CD4-positive, alpha-beta T cell treated with Interleukin-15 for 1 hour (primary cell): ENCODE data around the gene ZBTB24.
"Not testable (repeated sequence)": the region's sequence is repeated elsewhere in the genome, so short reads cannot be mapped to it uniquely, and the experiment has no call there.

Experiments used
- DNase-seq: peaks from one replicate; pipeline ENCODE4 v3.0.0-alpha.2; 2020

ZBTB24 gene

DNA sequence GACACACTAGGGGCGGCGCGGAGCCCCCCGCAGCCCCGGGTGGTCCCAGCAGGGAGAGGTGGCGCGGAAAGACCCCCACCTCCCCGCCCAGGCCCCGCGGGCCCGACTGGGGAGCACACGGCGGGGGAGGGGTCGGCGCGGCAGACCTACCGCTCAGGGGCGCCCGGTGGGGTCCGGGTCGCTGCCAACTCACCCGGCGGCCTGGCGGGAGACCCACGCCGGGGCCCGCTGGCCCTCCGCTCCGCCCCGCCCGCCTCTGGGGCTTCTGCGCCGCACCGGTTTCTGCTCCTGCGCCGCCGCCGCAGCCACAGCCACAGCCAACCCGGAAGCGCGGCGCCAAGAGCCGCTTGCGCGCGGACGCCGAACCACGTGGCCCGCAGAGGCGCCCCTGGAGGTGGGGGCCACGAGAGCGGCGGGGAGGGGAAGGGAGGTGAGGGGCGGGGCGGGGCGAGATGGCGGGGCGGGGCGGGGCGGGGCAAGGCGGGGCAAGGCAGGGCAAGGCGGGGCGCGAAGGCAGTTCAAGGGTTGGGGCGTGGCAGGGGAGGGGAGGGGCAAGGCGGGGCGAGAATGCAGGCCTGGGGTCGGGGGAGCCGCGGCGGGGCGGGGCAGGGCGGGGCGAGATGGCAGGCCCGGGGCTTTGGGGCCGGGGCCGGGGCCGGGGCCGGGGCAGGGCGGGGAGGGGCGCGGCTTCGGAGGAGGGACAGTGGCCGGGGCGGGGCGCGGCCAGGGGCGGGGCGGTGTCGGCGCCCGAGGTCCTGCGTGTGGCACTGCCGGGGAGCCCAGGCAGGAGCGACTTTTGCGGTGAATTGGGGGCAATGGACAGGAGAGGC lies at the start of gene ZBTB24:
Gene ZBTB24 (minus strand): TSS at position 315 of the 830 bp plus-strand sequence. CDS start 1,193 bp downstream, outside the sequence.
- DNase-seq, result peak; percentile 93

DNA sequence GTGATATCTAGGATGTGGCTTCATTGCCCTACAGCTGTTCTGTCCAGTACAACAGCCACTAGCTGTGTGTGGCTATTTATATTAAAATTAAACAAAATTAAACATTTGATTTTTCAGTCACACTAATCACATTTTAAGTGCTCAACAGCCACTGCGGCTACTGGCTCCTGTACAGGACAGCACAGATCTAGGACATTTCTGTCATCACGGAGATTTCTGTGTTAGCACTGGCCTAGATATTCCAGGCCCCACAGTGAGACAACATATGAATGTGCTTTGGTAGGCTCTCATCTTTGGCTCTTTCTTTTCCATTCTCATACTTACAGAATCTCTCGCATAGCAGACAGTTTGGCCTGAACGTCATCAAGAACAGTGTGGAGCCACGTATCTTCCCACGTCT lies 48.4 kb upstream of the ZBTB24 start:
- no peak for DNase-seq

DNA sequence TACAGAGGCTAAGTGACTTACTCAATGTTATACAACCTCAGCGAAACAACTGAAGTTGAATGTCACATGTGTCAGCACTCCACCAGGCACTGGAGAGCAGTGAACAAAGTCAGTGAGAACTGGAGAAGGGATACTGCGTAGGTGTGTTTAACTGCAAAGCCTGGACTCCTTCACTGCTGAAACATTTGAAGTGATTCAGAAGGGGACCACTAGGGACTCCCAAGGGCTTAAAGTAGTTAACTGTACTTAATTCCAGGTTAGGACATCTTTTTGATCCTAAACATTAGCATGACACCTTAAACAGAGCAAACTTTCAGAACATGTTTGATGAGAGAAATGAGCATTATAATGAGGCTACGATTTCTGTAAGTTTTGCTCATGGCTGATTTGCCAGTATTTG lies 45.0 kb upstream of the ZBTB24 start:
- no peak for DNase-seq

DNA sequence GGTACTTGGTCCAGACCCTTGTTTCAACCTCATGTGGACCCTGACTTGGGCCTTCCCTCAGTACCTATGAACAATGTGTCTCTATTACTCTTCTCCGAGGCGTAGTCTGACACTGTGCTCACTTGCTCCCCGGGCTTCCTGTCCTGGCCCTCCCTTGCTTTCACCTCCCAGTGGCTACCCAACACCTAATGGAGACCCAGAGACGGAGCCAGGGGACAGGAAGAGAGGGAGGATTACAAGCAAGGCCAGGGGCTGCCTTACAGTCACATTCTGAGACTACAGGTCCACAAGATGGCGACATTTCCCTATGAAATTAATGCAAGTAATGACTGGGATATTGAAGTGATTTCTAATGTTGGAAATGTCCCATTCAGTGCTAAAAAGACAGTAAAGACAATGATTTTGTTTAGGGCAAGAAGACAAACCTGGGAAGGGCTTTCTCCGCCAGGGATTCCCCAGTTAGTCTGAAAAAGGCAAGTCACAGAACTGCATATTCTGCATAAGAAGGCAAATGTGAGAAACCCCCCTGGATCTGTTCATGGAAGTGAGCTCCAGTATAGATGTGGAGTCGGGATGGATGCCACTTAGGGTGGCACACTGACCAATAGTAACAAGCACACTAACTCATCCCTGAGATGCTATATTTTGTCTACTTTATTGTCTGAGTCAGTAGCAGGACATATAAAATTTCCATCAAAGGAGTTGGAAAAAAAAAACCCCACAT lies 44.0 kb upstream of the ZBTB24 start:
- DNase-seq, result peak; percentile 42

DNA sequence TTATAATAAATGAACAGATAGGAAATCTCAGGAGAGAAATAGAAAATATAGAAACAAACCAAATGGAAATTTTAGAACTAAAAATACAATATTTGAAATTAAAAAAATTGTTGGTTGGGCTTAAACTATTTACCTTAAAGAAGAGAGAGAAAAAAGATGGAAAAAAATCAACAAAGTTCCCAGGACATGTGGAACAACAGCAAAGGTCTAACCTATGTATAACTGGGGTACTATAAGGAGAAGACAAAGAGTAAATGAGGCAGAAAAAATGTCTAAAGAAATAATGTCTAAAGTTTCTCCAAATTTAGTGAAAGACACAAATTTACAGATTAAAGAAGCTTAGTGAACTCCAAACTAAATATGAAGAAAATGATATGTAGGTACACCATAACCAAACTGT lies 41.1 kb upstream of the ZBTB24 start:
- DNase-seq, result no peak

DNA sequence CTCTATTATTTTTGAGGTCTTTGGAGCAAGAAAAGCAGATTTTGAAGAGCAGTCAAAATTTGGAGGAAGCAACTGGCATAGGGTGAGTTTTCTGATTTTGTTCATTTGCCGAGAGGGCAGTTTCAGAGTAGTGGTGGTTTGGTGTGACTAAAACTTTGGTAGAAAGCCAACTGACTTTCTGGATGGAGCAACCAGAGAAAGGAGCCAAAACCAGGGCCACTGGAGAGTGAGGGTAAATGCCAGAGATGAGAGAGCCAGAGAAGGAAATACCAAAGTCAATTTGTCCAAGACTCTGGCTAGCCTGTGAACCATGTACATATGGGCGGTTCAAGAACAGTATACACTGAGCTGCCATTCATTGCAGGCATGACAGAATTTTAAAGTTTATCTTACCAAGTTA lies 40.5 kb upstream of the ZBTB24 start:
- DNase-seq, result no peak

DNA sequence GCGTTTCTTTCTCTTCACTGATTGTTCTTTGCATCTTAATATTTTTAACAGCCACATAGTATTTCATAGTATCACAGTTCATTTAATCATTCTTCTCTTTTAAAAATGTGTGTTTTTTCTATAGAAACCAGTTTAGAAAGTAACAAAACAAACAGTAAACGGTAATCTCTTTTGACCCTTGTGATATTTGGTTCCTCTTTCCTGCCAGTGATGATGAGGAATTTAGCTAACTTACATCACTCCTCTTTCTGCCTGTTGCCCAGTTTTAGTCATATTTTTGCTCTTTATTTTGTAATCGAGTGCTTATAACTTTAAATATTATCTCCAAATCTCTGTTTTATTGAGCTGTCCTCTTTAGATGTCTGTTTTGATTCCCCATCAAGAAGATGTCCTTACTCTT lies 38.1 kb upstream of the ZBTB24 start:
- DNase-seq, result no peak

DNA sequence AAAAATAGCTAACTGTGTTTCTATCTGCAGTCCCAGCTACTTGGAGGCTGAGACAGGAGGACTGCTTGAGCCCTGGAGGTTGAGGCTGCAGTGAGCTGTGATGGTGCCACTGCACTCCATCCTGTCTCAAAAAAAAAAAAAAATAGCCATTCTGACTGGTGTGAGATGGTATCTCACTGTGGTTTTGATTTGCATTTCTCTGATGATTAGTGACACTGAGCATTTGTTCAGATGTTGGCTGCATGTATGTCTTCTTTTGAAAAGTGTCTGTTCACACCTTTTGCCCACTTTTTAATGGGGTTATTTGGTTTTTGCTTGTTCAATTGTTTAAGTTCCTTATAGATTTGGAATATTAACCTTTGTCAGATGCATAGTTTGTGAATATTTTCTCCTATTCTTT lies 36.6 kb upstream of the ZBTB24 start:
- not testable (repeated sequence) for DNase-seq

DNA sequence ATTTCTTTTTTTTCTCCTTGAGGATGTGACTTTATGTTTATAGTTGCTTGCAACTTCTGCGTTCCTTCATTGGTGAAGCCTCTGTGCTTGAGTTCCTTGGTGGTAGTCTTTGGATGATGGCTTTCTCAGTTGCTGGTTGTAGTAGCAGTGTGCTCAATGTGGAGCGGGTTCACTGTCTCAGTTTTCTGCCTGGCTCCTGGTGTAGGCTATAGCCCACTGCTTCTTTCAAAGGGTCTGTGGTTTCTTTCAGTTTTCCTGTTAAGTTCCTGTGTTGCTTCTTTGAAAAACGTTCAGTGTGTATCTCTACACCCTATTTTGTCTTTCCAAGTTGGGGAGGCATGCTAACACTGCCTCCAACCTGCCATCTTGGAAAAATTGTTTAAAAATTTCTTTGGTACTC lies 33.9 kb upstream of the ZBTB24 start:
- no peak for DNase-seq

DNA sequence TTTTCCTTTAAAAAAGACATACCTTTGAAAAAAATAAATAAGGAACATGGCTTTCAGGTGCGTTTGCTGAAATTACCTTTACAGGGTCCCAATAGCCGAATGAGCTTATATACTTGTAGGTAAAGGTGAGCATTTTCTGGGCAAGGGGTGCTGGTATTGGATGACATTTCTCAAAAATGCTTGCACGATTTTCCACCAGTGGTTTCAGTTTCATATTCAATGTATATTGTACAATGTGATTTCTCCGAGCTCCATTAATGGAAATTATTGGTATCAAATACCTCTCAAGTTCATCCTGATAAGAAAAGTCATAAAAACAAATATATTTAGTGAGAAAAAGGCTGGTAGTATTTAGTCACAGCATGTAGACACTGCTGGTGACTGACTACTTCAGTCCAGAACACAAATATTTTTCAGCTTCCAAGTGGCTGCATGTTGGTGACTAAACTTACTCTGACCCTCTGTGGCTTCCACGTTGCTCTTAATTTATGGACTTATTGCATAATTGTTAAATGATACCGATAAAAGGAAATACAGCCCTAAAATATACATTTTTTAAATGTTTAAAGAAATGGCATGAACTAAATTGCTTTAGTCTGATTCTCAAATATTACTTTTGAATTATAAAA lies 32.9 kb upstream of the ZBTB24 start:
- DNase-seq, result no peak

DNA sequence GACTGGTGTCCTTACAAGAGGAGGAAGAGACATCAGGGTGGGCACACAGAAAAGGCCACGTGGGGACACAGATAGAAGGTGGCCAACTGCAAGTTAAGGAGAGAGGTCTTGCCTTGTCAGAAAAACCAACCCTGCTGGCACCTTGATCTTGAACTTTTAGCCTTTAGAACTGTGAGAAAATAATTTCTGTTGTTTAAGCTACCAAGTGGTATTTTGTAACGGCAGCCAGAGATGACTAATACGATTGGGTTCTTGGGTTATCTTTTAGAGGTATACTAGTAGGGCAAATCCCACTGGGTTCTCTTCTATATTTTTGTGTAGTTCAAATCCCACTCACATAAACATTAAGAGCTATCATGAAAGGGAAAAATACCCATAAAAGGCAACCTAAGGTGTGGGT lies 31.9 kb upstream of the ZBTB24 start:
- no peak for DNase-seq

DNA sequence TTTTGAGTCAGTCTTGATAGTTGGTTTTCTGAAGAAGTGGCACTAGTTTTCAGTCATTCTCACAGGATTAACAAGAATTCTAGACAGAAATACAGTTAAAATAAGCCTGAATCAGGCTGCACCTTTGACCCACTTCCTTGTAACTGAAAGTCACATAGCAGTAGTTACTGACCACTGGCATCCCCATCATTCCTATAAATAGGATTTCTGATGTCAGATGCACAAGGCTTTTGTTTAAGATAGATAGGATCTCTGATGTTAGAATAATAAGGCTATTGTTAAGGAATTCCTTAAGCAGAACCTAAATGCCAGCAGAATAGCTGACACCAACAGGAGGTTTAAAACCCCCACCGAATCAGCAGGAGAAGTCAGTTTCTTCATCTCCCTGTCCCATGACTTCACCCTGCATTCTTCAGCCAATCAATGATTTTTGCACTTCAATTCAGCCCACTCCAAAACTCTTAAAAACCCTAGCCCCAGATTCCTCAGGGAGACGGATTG lies 30.6 kb upstream of the ZBTB24 start:
- no peak for DNase-seq

DNA sequence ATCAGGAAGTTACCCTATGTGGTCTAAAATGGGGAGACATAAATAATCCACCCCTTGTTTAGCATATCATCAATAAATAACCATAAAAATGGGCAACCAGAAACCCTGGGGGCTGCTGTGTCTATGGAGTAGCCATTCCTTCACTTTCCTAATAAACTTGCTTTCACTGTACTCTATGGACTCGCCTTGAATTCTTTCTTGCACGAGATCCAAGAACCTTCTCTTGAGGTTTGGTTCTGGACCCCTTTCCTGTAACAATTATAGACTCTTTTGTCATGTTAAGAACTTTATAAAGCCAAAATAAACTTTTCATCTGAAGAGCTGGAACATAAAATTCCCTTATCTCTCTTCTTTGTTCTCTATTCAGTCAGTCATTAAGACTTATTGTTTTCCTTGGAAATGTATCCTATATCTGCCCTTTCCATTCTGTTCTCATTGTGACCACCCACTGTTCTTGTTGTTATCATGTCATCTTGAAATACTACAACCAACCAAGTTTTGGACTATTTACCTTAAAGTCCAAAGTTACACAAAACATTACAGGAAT lies 29.3 kb upstream of the ZBTB24 start:
- no peak for DNase-seq

DNA sequence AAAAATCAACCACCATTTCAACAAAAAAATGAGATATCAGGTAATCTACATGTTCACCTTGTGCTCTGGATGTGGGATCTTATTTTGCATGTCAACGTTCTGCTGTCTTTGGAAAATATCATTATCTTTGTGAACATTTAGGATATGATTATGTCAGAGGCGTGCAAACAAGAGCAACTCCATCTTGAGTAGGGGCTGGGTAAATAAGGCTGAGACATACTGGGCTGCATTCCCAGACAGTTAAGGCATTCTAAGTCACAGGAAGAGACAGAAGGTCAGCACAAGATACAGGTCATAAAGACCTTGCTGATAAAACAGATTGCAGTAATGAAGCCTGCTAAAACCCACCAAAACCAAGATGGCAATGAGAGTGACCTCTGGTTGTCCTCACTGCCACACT lies 28.8 kb upstream of the ZBTB24 start:
- no peak for DNase-seq

DNA sequence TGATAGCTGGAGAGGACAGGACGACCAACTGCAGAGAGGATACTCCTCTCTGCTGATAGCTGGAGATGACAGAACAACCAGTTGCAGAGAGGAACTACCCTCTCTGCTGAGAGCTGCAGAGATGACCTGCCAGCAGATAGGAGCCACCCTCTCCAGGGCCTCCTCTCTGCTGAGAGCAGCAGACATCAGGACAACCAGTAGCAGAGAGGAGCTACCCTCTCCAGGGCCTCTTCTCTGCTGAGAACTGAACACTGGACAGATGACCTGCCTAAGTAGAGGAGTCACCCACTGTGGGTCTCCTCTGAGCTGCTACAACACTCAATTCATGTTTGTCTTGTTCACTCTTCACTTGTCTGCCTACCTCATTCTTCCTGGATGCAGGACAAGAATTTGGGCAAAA lies 27.3 kb upstream of the ZBTB24 start:
- no peak for DNase-seq

DNA sequence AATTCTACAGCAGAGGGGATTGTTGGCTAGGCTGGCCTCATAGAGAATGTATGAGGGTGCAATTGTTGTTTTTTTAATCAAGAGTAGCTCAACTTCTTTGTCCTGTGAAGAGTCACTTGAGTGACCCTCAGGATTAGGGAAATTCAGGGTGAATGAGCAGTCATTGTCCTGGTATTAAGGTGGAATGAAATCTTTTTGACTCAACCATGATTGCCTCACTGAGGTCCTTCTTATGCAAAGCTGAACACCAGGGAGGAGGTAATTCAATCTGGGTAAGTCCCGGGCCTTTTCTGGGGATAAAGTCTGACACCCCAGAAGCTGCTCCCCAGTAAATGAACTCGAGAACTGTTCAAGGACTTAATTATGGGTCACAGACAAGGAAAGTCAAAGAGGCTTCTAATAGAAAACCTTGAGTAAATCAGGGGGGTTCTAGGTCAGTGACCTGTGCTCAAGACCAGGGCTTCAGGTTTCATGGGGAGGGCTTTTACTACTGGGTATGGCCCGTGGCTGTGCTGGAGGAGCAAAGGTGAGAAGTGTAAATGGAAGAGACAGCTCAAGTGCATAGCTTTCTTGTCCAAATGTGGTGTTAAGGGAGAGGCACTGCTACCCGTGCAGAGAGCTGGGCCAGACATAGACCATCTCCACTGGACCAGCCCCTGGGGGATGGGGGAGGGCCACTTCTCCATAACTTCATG lies 25.3 kb upstream of the ZBTB24 start:
- no peak for DNase-seq

DNA sequence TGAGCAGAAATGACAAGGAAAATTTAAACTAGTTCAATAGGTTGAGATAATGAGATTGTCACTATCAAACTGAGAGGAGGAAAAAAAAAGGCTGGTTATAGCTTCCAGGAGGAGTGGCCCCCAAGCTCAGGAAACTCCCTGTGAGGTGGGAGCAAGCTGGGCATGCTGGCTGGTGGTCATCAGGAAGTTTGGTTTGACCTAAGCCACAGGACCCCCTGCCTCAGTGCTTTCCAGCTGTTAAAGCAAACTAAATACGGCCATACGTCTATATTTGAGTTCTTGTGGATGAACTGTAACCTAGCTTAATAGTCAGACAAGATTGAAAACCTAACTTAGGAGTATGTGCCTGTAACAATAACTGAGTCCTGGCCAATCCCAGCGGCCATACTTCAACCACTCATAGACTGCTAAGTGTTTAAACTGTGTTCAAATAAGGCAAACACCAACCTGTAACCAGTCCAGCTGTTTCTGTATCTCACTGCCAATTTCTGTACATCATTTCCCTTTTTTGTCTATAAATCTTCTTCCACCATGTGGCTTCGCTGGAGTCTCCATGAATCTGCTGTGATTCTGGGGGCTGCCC lies 24.6 kb upstream of the ZBTB24 start:
- DNase-seq, result no peak

DNA sequence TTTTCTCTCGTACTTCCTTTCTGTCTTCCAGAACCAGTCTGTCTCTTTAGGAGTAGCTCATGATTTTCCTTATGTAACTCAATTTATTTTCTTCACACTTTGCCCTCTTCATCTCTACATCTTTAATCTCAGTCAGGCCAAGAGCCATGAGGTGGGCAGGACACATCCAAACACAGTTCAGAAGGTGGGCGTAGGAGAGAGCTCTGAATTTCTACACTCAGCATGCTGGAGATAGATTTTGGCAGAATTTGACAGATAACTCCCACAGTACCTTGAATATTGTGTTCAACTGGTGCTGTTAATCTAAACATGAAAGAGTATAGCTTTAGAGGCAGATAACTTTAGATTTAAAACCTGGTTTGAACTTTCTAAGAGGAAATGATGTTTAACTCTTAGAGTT lies 23.8 kb upstream of the ZBTB24 start:
- no peak for DNase-seq

DNA sequence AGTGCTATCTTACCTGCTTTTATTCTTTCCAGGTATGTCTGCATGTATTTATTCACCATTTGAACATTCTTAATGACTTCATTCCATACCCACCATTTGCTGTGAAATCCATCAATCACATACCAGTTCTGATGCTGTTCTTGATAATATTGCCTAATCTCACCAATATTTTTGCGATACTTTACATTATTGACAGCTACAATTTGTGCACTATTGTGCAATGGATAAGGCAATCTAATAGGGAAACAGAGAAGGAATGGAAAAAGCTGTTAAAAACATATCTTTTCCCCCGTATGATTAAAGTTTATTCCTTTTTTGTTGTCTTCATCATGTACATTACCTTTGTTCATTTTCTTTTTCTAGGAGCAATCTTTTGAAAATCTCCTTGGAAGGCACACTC lies 23.3 kb upstream of the ZBTB24 start:
- no peak for DNase-seq

DNA sequence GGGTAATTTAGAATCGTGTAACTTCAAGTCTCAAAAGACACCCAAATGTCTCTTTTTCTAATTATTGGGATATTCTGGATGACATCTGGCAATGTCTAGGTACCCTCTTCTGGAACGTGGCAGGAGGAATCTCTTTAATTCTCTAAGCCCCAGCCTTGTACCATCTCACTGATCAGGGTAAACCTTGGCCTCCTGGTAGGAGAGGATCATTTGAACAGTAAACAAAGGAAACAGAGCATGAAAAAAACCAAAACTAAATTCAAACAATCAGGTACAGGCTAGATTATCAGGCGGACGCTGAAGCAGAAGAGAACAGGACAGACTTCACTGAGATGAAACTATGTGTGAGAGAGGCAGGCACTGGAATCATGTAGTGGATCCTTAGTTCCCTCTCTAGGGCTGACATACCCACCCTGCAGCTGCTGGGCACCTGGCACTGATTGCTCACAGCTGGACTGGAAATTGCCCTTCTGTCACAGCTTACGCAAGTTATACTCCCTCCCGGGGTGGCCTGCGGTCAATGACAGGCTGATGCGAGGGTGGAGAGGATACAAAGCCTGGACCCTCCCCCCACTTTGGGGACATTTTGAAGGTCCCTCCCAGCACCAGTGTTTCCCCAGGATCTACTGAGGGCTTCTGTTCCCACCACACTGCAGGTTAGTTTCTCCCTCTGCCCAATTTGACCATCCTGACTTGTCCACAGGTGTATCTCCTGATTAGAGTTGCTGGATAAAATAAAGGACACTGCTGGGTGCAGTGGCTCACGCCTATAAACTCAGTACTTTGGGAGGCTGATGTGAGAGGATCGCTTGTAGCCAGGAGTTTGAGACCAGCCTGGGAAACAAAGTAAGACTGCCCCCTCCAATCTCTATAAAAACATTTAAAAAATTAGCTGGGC lies 20.6 kb upstream of the ZBTB24 start:
- no peak for DNase-seq

DNA sequence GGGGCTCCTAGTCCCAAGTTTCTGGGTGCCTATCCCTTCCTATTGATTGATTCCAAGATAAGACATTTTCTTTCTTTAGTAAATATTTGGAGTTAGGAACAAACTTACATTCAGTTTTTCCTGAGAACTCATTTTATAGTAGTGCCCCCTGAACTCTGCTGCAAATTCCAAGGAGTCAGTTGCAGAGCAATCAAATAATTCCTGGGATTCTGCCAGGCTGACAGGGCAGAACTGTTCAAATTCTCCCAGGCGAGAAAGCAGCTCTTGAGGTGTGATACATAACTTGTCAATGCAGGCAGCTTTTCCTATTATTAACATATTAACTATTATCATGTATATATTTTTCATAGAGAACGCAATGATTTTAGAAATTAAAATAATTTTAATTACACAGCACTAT lies 15.9 kb upstream of the ZBTB24 start:
- DNase-seq, result no peak
